Measurements from ENCODE around the gene MAP3K12. TPM values are rescaled to one million over a fixed set of nuclear protein-coding genes. Genes with fewer than 3 reads are reported as not detected.

Gene MAP3K12
- total and polyA plus RNA-seq, 11 donors = 3.3 to 12.6 (median 4.4) TPM

- H3K9me3 ChIP-seq = no peaks in the 10 kb centered on the region
- DNase-seq = no peak
- peak overlapping the region in 9 of 12 donors; percentile 93 to 100 (median 98) for H3K27ac ChIP-seq
- peak overlapping the region in 2 of 12 donors; percentile 71 to 89 for H3K4me3 ChIP-seq
- no peak for ATAC-seq
- intact Hi-C loops (cut with DNase I) = loop anchor here in 8 of 10 donors (5.0 to 10.0 kb wide), 6 partner anchors 51 to 291 kb away; partner anchors contain the start of genes AAAS (in 6 of the 8) and PCBP2 (in 1 of the 8)
- peaks cover 0 to 39% (median 26%) of the 10 kb centered on the region in 9 donors for H3K36me3 ChIP-seq
- H3K27me3 ChIP-seq = no peaks in the 10 kb centered on the region
- 74 to 82% (median 77%) methylated on average over 9 to 10 of the region's 10 CpGs for WGBS, 4 donors
- TF ChIP-seq POLR2A (IDR thresholded peaks at IDR 0.05) (no peak), CTCF (IDR thresholded peaks at IDR 0.05) (no peak)
- H3K4me1 ChIP-seq = peaks cover 5 to 45% (median 29%) of the 10 kb centered on the region in 12 donors
Observed at GRCh38 chr12:53502983-53503728, 3.9 kb upstream of the MAP3K12 start.

GRCh38 chr12:53502331-53502730 lies 3.1 kb upstream of the MAP3K12 start:
- ATAC-seq (no peak), DNase-seq (no peak)
- WGBS, 4 donors = 30 to 51% (median 44%) methylated on average over 9 of the region's 9 CpGs
- Histone ChIP-seq H3K27ac (peak overlapping the region; percentile 30 to 100 (median 97)), H3K36me3 (peaks cover 0 to 33% (median 26%) of the 10 kb centered on the region in 9 donors), H3K4me3 (peak overlapping the region in 9 of 12 donors; percentile 71 to 98 (median 78)), H3K4me1 (peaks cover 5 to 49% (median 30%) of the 10 kb centered on the region in 12 donors), H3K9me3 (no peaks in the 10 kb centered on the region), H3K27me3 (no peaks in the 10 kb centered on the region)
- intact Hi-C loops (cut with DNase I) = loop anchor here in 8 of 10 donors (5.0 to 10.0 kb wide), 6 partner anchors 50 to 290 kb away; partner anchors contain the start of genes AAAS (in 6 of the 8) and PCBP2 (in 1 of the 8)
- TF ChIP-seq CTCF (IDR thresholded peaks at IDR 0.05) (no peak), POLR2A (IDR thresholded peaks at IDR 0.05) (no peak)

- DNase-seq = no peak
Observed at GRCh38 chr12:53501615-53502181, 2.4 kb upstream of the MAP3K12 start.

More at GRCh38 chr12:53501615-53502181, 2.4 kb upstream of the MAP3K12 start:
- ATAC-seq = no peak
- no peaks in the 10 kb centered on the region for H3K27me3 ChIP-seq
- H3K27ac ChIP-seq = peak overlapping the region; percentile 90 to 100 (median 97)
- peak overlapping the region; percentile 37 to 98 (median 77) for H3K4me3 ChIP-seq
- H3K4me1 ChIP-seq = peaks cover 5 to 55% (median 33%) of the 10 kb centered on the region in 12 donors
- intact Hi-C loops (cut with DNase I) = loop anchor here in 9 of 10 donors (2.0 to 10.0 kb wide), 9 partner anchors 49 to 289 kb away; partner anchors contain the start of genes AAAS (in 6 of the 9), PCBP2 (in 4 of the 9) and PRR13 (in 1 of the 9)
- 43 to 71% (median 59%) methylated on average over 4 to 10 of the region's 10 CpGs for WGBS, 4 donors
- H3K9me3 ChIP-seq = no peaks in the 10 kb centered on the region
- peaks cover 0 to 29% (median 24%) of the 10 kb centered on the region in 9 donors for H3K36me3 ChIP-seq
- no peak for TF ChIP-seq POLR2A (IDR thresholded peaks at IDR 0.05)
- TF ChIP-seq CTCF (IDR thresholded peaks at IDR 0.05) = no peak

Measured in heart left ventricle (tissue), 16 donors.